Measurements from ENCODE around the gene MRGPRE.

MRGPRE gene

DNA sequence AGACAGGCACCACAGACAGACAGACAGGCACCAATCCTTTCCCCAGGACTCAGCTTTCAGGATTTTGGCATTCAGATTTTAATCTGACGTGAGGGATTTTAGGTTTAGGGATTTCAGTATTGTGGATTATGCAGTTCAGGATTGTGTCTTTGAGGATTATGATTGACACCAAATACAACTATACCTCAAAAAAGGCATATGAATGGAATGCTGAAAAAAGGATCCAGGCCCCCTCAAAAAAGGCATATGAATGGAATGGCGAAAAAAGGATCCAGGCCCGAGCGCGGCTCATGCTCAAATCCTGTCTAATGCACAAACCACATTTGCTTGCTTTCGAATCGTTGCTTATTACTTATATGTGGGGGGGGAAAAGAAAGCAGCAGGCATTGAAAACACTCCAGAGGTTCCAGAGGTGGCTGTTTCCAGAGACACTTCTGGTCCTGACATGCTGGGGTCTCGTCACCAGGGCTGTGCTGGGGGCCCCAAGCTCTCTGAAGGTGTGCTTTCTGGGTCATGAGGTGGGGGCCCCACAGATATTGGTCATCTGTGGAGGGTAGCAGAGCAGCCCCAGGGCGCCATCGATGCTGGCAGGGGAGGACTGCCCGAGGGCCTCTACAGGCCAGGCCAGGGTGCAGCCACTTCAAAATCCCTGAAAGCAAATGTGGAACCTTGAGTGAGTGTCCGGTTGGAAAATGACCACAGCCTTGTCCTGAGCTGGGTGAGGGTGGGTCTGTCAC, 50.3 kb downstream of the MRGPRE start:
- H3K4me3 ChIP-seq (ENCODE audit: low read length), result no peak overlapping the region
- H3K4me1 ChIP-seq (ENCODE audit: control insufficient read depth, low read length), result no peaks in the 10 kb centered on the region
- H3F3A ChIP-seq (ENCODE audit: control insufficient read depth, insufficient read depth), result no peaks in the 10 kb centered on the region
- H3K27me3 ChIP-seq (ENCODE audit: control insufficient read depth, low read length), result no peaks in the 10 kb centered on the region
- TF ChIP-seq EZH2phosphoT487 (IDR thresholded peaks at IDR 0.05; ENCODE audit: borderline replicate concordance, low read length), result no peak
- TF ChIP-seq, protein P1, sequence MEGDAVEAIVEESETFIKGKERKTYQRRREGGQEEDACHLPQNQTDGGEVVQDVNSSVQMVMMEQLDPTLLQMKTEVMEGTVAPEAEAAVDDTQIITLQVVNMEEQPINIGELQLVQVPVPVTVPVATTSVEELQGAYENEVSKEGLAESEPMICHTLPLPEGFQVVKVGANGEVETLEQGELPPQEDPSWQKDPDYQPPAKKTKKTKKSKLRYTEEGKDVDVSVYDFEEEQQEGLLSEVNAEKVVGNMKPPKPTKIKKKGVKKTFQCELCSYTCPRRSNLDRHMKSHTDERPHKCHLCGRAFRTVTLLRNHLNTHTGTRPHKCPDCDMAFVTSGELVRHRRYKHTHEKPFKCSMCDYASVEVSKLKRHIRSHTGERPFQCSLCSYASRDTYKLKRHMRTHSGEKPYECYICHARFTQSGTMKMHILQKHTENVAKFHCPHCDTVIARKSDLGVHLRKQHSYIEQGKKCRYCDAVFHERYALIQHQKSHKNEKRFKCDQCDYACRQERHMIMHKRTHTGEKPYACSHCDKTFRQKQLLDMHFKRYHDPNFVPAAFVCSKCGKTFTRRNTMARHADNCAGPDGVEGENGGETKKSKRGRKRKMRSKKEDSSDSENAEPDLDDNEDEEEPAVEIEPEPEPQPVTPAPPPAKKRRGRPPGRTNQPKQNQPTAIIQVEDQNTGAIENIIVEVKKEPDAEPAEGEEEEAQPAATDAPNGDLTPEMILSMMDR (IDR thresholded peaks at IDR 0.05; ENCODE audit: low read depth, low read length, poor library complexity, severe bottlenecking), result no peak
- H3K4me2 ChIP-seq (ENCODE audit: low read length), result no peak overlapping the region
- no peaks in the 10 kb centered on the region for H4K20me1 ChIP-seq (ENCODE audit: control insufficient read depth, insufficient read depth, low read depth, low read length)
- H3K9me3 ChIP-seq (ENCODE audit: control insufficient read depth, insufficient read depth, low read length), result no peaks in the 10 kb centered on the region
- no peaks in the 10 kb centered on the region for H3K36me3 ChIP-seq (ENCODE audit: control insufficient read depth, low read length)
- no peak overlapping the region for H3K27ac ChIP-seq (ENCODE audit: low read depth, low read length)
- H3K79me2 ChIP-seq (ENCODE audit: control insufficient read depth, low read length), result no peaks in the 10 kb centered on the region
- H3K9me2 ChIP-seq (replicated peaks; ENCODE audit: control insufficient read depth, low read length), result no peaks in the 10 kb centered on the region

DNA sequence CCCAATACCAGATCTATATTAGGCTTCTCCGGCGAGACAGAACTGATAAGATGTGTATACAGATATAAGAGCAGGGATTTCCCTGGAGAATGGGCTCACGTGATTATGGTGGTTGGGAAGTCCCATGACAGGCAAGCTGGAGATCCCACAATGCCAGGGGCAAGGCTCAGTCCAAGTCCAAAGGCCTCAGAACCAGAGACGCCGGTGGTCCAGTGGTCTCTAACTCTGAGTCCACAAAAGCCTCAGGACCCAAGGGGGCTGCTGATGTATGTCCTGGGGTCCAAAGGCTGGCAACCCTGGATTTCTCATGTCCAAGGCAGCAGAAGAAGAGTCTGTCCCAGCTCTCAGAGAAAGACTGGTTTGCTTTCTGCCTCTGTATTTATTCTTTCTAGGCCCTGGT, 51.3 kb downstream of the MRGPRE start:
- Histone ChIP-seq H4K20me1 (ENCODE audit: control insufficient read depth, insufficient read depth, low read depth, low read length) (no peaks in the 10 kb centered on the region), H3F3A (ENCODE audit: control insufficient read depth, insufficient read depth) (no peaks in the 10 kb centered on the region), H3K36me3 (ENCODE audit: control insufficient read depth, low read length) (no peaks in the 10 kb centered on the region), H3K27me3 (ENCODE audit: control insufficient read depth, low read length) (no peaks in the 10 kb centered on the region), H3K4me1 (ENCODE audit: control insufficient read depth, low read length) (no peaks in the 10 kb centered on the region), H3K27ac (ENCODE audit: low read depth, low read length) (no peak overlapping the region), H3K9me3 (ENCODE audit: control insufficient read depth, insufficient read depth, low read length) (peaks cover 7% of the 10 kb centered on the region), H3K79me2 (ENCODE audit: control insufficient read depth, low read length) (no peaks in the 10 kb centered on the region), H3K4me2 (ENCODE audit: low read length) (no peak overlapping the region), H3K4me3 (ENCODE audit: low read length) (no peak overlapping the region), H3K9me2 (replicated peaks; ENCODE audit: control insufficient read depth, low read length) (no peaks in the 10 kb centered on the region)
- TF ChIP-seq EZH2phosphoT487 (IDR thresholded peaks at IDR 0.05; ENCODE audit: borderline replicate concordance, low read length), result no peak
- TF ChIP-seq, protein P1 (IDR thresholded peaks at IDR 0.05; ENCODE audit: low read depth, low read length, poor library complexity, severe bottlenecking), result no peak

DNA sequence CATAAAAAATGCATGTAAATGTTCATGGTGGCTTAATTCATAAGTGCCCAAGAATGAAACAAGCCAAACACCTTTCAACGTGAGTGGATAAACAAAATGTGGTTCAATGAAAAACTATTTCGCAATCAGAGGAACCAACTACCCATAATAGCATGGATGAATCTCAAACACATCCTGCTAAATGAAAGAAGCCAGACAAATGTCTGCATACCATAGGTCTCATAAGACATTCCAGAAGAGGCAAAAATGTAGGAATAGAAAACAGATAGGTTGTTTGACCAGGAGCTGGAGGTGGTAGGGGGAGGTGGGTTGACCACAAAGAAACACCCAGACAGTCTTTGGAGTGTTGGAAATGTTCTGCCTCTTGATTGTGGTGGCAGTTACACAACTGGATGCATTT, 53.9 kb downstream of the MRGPRE start:
- H3K27me3 ChIP-seq (ENCODE audit: control insufficient read depth, low read length), result no peaks in the 10 kb centered on the region
- H3K4me2 ChIP-seq (ENCODE audit: low read length), result no peak overlapping the region
- no peaks in the 10 kb centered on the region for H3K36me3 ChIP-seq (ENCODE audit: control insufficient read depth, low read length)
- H3F3A ChIP-seq (ENCODE audit: control insufficient read depth, insufficient read depth), result no peaks in the 10 kb centered on the region
- no peaks in the 10 kb centered on the region for H3K4me1 ChIP-seq (ENCODE audit: control insufficient read depth, low read length)
- peaks cover 12% of the 10 kb centered on the region for H3K9me3 ChIP-seq (ENCODE audit: control insufficient read depth, insufficient read depth, low read length)
- H3K4me3 ChIP-seq (ENCODE audit: low read length), result no peak overlapping the region
- no peaks in the 10 kb centered on the region for H4K20me1 ChIP-seq (ENCODE audit: control insufficient read depth, insufficient read depth, low read depth, low read length)
- H3K79me2 ChIP-seq (ENCODE audit: control insufficient read depth, low read length), result no peaks in the 10 kb centered on the region
- TF ChIP-seq EZH2phosphoT487 (IDR thresholded peaks at IDR 0.05; ENCODE audit: borderline replicate concordance, low read length), result no peak
- TF ChIP-seq, protein P1 (IDR thresholded peaks at IDR 0.05; ENCODE audit: low read depth, low read length, poor library complexity, severe bottlenecking), result no peak
- H3K27ac ChIP-seq (ENCODE audit: low read depth, low read length), result no peak overlapping the region
- no peaks in the 10 kb centered on the region for H3K9me2 ChIP-seq (replicated peaks; ENCODE audit: control insufficient read depth, low read length)
